ENCODE results near the gene TTC22.
A peak's percentile ranks its signal among the peaks of the same experiment; 100 is the strongest.

The TTC22 gene

DNA sequence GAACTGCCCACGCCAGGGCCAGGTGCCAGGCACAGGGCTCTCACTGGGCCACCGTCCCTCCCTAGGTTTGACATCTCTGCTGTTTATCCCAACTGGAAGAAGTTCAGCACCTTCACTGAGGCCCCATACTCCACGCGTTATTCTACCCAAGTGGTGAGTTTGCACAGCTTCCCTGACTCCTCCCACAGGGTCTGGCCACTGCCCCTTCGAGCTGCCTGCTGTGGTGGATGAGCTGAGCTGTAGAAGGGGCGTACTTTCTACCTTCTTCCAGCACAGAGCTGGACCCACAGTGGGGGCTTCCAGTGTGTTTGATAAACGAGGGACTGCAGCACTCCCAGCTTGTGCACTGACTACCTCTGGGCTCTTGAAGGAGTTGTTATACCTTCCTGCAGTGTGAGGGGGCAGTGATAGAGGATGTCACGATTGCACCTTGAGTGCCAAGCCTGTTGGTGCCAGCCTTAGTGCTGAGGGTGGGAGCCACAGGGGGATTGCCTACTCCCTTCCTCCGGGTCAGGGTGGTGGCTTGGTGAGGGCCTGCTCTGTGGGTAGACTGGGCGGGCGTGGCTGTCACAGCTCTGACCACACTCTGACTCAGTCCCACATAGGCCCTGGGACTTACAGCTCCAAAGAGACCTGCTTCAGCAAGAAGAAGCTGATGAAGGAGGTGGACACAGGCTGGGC is 5.9 kb upstream of the TTC22 start:
- no peak for DNase-seq

DNA sequence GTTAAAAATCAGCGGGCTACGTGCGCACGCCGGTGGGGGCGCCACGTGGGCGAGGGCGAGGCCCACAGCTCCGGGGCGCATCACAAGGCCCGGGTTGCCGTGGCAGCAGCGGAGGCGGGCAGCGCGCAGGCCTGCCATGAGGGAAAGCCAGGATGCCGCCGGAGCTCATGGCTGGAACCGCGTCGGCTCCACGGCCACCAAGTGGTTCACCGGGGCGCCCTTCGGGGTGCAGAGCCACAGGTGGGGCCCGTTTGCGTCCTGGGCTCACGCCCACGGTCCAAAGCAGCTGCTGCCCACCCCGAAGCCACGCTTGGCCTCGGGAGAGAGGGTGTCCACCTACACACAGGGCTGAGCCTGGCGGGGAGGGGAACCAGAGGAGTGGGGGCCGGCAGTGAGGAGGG is 4.9 kb upstream of the TTC22 start:
- DNase-seq: no peak

DNA sequence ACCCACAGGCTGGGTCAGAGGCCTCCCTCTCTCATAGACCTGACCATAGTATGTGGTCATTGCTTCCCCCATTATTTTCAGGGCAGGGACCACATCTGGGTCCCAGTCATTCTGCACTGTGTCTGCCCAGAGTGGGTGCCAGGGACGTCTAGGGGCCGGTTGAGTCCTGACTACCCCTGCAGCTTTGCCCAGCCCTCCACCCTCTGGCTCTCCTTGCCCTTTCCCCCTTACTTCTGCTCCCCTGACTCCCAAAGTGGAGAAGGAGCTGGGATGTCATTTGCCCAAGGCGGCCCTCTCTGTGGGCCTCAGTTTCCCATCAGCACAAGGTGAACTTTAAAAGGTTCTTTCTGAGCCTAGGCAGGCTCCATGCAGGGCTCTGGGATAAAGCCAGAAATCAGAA is 4.3 kb upstream of the TTC22 start:
- no peak for DNase-seq

DNA sequence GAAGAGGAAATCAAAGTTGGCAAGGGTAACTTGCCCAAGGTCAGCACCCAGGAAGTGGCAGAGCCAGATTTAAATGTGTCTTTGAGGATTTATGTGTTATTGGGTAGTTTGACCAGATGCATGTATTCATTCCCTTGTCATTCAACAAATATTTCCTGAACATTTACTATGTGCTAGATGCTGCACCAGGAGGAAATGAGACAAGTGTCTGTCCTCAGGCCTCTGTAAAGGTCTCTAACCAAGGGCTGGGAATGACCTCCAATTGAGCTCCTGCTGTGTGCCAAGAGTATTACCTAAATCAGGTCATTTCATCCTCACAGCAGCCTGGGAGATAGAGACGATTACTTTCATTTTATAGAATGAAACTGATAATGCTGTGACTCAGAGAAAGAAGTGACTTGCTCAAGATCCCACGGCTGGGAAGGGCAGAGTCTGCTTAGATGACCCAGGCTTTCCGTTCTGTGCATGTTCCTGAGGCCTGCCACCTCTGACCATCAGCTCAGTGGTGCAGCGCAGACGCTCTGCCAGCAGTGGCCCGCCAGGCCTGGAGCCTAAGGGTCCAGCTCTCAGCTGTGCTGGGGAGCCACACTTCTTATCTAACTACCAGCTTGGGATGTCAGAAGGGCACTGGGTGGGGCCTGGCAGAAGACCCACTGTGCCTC is 3.5 kb upstream of the TTC22 start:
- DNase-seq: no peak

DNA sequence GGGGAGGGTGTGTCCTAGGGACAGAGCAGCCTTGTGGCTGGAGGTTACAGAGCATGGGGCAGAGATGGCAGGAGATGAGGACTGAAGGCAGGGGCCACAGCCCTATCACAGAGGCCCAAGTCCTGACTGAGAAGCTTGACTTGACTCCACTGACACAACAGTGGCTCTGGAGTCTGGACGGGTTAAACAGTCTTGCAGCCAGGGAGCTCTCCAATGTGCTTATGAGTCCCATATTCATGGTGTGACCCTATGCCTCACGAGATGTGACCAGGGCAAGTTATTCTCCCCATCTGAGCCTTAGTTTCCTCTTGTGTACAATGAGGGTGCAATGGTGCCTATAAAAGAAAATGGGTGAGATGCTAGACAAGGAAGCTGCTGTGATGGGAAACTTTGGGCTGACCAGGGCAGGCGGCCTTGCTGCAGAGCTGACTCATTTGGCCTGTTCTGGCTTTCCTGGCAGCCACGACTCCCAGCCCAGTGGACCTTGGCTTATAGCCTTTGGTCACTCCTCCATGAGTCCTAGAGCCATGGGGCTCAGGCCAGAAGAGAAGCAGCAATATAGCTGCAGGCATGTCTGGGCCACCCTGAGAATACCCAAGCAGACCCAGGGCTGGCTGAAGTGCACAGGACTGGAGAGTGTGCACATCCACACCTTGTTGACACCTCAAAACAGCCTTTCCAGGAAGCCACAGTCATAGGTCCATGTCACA is 2.8 kb upstream of the TTC22 start:
- DNase-seq: no peak

DNA sequence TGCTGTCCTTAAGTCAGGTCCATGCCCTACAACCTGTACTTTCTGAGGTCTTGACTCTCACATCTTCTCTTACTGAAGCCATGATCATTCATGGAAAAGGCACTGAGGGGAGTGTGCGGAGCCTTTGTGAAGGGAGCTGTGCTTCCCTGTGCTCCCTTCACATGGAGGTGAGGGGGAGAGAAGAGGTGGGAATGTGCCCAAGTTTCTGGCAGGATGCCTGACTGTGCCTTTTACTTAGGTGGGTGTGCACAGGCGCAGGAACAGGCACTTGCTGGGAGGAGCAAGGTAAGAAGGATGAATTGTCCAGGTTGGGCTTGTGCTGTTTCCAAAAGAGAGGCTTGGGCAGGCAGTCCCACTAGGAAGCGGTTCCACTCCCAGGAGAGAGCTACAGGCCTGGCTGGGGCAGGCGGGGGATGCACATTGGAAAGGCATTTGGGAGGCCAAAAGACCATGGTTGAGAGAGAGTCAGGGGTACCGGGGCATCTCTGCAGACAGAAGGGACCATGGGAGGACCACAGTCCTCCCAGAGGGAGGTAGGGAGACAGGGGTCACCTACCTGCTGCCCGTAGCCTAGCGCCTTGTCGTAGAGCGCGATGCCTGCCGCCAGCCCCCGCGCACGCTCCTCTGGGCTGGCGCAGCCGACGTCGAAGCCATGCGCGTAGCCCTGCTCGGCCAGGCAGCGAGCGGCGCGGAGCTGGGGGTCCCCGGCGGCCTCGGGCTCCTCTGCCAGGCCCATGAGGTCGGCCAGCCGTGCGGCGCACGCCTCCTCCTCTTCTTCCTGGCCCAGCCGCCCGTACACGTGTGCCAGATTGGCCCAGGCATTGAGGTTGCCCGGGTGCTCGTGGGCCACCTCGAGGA is 853 bp downstream of the TTC22 start:
- DNase-seq: no peak

DNA sequence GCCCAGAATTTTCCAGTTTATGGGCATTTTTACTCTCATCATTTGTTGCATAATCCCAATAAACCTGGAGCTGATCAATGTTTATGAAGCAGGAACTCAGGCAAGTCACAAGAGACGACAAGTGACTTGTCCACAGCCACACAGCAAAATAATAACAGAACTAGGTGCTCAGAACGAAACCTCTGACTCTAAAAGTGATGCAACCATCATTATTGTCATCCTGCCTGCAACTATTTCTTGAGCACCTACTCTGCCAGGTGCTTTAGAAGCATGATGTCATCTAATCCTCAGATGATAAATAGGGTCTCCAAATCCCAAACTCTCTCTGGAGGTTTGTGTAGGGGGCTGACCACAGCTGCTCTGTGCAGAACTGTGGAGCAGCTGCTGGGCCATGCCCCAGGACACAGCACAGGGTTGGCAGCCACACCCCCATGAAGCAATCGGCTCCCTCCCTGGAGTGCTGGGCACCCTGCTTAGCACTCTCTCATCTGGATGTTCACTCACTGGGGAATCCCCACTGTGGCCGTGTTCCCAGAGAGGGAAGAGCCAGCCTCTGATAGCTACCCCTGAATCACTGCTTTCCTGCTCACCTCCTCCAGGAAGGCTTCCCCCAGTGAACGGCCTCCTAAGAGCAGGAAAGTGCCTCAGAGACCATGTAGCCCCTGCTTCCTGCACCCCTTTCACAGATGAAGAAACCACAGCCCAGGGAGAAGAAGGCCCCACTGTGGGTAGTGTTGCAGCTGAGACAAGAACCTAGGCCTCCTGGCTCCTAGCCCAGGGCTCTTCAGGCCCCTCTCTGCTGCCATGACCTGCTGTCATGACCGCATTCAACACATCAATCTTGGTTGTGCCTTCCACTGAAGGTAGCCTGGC is 2.1 kb downstream of the TTC22 start:
- DNase-seq: no peak

DNA sequence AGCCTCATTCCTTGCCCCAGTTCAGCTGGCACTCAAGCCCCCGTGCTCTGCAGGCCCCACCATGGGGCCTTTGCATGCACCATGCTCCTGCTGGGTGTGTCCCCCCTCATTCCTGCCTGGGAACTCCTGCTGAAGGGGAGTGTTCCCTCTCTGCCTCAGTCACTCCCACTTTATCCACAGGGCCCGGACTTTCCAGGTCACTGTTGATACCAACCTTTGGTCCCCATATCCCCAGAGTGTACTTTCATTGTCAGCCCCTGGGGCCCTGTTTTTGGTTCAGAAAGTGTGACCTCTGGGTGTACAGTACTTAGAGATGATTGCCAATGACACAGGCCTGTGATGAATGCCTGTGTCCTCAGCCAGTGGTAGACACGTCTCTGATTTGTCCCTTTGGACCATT is 2.9 kb downstream of the TTC22 start:
- DNase-seq: no peak

DNA sequence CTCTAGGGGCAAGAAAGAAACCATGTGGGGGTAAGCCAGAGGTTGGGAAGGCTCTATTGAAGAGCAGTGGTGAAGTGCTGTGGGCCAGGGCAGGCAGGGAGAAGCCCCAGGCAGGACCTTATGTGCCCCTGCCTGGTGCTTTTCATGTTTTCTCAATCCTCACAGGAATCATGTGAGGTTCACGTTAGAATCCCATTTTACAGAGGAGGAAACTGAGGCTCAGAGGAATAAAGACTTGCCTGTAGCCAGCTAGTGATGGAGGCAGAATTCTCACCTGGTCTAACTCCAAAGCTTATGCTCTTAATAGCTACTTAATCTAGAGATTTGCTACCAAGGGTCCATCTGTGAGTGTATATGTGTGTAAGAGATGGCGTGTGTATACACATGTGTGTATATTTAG is 4.2 kb downstream of the TTC22 start:
- DNase-seq: no peak

DNA sequence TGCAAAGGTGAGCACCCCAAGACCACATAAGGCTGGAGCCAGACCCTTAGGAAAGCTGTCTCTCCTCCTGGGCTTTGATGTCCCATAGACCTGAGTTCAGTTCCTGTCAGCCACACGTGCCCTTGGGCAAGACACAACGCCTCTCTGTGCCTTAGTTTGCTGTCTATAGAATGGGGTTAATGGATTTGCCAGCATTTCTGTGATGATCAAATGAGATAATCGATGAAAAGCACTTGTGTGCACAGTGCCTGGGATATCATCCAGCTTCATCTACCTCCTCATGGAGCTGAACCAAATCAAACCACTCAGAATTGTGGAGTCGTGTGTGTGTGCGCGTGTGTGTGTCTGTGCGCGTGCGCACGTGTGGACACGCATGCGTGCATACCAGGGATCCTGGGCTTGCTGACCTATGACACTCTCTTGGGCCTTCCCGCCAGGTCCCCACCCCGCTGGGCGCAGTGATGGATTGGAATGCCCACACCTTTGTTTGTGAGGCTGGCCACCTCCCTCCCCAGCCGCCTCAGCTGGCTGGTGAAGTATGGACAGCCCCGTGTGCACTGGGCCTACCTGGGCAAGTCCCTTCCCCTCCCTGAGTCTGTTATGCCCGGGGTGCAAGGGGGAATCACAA is 5.2 kb downstream of the TTC22 start:
- DNase-seq: no peak

DNA sequence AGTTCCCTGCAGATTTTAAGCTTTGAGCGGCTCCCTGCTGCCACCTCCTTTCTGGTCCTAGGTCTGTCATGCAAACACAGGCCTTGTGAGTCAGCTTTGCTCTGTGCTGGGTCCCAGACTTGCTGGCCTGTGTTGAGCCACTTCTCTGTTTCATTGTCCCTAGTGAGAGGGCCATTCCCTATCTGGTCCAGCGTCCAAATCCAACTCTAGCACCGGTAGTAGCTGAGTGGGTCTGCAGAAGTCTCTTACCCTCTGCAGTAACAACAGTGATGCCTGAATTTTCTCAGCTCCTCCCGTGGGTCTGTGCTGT is 5.8 kb downstream of the TTC22 start:
- DNase-seq: no peak

DNA sequence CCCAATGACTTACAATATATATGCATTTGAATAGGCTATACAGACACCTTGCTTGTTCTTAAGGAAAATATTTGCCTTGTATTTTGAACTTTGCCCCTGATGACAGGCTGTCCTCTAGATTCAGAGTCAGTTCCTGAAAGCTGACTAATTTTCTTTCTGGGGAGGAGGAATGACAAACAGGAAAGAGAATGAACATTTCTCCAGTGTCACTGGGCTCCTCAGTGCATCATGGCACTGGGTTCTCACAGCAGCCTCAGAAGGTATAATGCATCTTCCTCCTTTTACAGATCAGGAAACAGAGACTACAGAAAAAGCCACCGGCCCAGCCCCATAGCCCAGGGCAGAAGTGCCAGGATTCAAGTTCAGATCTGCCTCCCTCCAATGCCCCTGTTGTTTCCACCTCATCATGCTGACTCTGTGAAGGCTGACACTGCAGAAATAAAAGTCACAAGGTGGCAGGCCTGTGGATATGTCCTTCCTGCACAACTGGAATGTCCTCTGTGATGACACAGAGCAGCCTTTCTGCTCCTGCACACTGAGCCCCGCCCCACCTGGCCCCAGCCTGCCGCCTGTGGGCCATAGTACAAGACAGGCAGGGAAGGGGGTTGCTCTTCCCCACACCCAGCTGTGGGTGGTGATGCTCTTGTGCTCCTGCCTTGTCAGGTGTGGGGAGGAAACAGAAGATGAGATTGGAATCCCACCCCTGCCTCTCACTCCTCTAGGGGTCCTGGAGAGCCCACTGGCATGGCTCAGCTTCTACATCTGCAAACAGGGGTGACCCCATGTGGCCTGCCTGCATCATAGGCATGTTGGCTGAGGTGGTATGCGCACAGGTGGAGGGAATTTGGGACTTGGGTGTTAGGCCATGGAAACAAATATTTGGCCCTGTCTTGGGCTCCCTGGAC is 6.4 kb downstream of the TTC22 start:
- DNase-seq: peak; percentile 12

DNA sequence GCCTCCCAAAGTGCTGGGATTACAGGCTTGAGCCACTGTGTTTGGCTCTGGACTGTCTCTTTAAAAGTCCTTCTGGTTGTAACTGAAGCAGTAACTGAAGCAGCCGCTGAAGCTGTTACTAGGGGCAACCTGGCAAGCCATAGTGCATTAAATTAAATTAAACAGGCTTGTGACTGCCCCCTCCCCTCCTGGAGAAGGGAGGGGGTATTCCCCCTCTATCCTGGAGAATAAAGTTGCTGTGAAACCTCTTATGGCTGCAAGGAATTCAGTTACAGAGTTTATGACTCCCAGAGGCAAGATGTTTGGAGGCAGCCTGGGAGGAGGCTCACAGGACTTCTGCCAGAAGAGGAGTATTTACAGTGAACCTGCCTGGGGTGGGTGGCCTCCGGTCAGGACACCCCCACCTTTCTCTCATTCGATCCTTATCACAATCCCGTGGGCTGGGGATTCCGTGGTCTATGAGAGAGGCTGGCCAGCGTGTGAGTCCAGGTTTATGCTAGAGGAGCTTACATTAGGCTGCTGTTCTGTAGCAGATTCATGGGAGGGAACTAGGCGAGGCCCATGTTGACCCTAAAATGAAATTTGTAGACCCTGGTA is 8.3 kb downstream of the TTC22 start:
- no peak for DNase-seq

DNA sequence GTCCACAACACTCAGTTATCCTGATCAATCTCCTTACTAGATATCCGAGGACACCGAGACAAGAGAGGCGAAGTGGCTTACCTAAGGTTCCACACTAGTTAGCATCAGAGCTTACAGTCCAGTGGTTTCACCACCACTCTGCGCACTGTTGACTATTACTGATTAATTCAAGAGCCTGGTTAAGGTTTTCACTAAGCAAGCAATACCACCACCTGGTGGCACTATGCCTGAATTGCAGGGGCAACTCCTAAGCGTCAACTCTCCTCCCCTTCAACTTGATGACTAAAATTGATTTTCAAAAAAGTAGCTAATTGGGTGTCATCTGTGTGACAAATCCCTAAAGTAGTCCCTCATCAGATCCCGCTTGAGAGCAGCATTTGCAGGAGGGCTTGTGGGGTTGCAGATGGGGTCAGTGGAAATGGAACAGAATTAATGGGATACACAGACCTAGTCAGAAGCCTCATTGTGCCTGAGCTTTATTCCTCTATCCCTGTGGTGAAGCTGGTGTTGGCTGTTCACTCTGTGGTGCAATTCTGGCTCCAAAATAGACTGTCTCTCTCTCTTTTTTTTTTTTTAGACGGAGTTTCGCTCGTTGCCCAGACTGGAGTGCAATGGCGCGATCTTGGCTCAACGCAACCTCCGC is 9.1 kb downstream of the TTC22 start:
- DNase-seq: peak; percentile 5

DNA sequence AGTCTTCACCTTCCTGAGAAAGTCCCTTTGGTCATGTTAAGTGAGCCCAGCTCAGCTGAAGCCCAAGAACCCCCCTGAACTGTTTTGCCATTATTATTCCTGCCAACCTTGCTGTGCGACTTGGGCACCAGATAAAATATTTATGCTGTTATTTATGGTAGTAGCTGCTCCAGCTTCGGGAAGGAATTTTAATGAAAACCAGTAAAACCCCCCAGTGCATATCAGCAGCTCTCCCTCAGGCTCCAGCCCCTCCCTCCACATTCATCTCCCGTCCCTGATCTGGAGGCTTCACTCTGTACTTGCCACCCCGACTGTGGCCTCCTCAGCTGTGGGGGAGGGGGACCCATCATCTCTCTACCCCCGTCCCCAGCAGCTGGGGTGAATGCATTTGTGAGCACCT is 12.7 kb downstream of the TTC22 start:
- no peak for DNase-seq

DNA sequence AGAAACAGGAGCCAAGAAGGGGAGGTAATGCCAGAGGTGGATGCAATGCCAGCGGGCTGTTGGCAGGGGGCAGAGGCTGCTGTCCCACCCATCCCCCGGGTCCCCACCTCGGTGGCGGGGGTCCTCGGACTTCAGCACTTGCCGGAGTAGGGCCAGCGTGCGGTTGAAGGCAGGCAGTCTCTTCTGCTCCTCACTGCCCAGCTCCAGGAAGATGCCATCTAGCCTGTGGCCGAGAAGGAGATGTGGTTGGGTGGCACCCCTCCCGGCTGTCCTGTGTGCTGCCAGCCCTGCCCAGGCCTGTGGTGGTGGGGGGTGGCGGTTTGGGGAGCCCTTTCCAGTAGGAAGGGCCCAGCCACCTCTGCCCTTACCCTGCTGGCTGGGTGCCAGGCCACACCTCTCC is 13.5 kb downstream of the TTC22 start:
- DNase-seq: no peak

DNA sequence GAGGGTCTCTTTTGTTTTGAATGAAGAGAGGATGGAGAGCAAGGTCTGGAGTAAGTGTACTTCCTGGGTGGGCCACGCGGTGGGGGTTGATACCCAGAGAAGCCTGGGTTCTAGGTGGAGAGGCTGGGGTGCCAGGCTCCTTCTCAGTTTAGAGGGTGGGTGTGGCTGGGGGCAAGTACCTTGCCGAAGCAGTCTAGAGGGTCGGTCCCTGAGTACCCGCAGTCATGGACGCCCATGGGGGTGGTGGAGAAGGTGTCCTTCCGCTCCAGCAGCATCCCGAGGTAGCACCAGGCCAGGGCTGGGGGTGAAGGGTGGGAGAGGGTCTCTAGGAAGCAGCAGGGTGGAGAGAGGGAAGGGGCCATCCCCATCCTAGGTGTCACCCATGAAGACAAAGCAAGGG is 14.3 kb downstream of the TTC22 start:
- no peak for DNase-seq

DNA sequence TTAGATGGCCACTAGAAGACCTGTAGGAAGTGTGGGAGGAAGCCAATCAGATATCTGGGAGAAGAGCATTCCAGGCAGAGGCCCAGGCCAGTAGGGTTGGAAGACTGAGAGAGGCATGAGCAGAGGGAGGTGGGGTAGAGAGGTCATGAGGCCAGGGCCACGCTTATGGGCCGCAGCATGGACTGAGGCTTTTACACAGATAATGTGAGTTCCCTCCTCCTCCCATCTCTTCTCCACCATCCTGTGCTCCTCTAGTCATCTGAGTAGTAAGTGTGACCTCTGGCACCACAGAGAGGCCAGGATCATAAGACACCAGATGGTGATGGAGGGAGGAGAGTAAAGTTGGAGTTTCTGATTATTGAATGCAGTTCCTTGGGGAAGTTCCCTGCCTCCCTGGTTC is 17.1 kb downstream of the TTC22 start:
- no peak for DNase-seq

DNA sequence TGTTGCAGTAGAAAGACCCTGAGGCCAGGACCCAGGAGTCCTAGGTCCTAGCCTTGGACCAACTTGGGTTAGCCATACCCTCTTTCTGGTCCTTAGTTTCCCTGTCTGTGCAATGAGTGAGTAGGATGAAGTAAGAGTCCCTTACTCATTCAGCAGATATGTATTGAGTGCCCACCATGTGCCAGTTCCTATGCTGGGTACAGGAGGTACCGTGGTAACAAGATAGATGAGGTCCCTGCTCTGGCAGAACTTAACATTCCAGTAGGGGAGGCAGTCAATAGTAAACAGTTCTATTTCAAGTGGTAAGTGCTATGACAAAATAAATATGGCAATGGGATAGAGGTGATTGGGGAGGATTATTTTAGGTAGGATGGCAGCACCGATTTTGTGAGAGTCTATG is 18.5 kb downstream of the TTC22 start:
- DNase-seq: no peak

DNA sequence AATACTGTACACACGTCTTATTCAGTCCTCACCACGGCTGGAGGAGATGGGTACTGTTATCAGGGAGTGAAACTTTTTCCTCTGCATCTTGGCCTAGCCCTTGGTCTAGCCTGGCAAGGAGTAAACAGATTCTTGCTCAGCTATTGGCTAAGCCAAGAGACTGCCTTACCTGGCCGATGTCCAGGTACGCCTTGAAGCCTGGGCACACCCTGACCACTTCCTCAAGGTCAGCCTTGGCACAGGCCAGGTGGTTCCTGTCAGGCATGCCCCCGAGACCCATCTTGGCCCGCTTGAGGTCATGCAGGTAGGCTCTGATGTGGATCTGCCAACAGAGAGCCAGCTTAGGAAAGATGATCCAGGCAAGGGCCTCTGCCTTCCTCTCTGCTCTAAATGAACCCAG is 19.0 kb downstream of the TTC22 start:
- DNase-seq: no peak

Measured in GDM1 (cell line).